Mucosa of rectum (tissue), 2 donors: Measurements from ENCODE around the gene KIF21A.

Experiments
- H3K27ac ChIP-seq, 2 donors: one replicate each; pipeline ENCODE4 v1.7.0; 2013; ENCODE audit warnings: inconsistent platforms in 2 of 2, low read depth in 2 of 2, low read length in 2 of 2
- H3K27me3 ChIP-seq, 2 donors: one replicate each; pipeline ENCODE4 v1.7.0; 2013; ENCODE audit warnings: low read length in 2 of 2; ENCODE audit not compliant: control insufficient read depth in 2 of 2, insufficient read depth in 2 of 2
- H3K36me3 ChIP-seq, 2 donors: one replicate each; pipeline ENCODE4 v1.7.0; 2013; ENCODE audit warnings: low read length in 2 of 2; ENCODE audit not compliant: control insufficient read depth in 2 of 2, insufficient read depth in 2 of 2
- H3K4me1 ChIP-seq, 2 donors: one replicate each; pipeline ENCODE4 v1.7.0; 2013; ENCODE audit warnings: low read length in 2 of 2, mild to moderate bottlenecking in 1 of 2; ENCODE audit not compliant: control insufficient read depth in 2 of 2, insufficient read depth in 2 of 2
- H3K4me3 ChIP-seq, 2 donors: one replicate each; pipeline ENCODE4 v1.7.0; 2013; ENCODE audit warnings: low read length in 2 of 2
- H3K9ac ChIP-seq, 2 donors: one replicate each; pipeline ENCODE4 v1.7.0; 2013; ENCODE audit warnings: low read length in 2 of 2, low read depth in 1 of 2, mild to moderate bottlenecking in 1 of 2
- H3K9me3 ChIP-seq, 2 donors: one replicate each; pipeline ENCODE4 v1.7.0; 2013; ENCODE audit warnings: low read length in 2 of 2; ENCODE audit not compliant: control insufficient read depth in 2 of 2
- donor health status: healthy.
- donor health status: Normal muscosa, but diverticular disease.

The KIF21A gene

DNA sequence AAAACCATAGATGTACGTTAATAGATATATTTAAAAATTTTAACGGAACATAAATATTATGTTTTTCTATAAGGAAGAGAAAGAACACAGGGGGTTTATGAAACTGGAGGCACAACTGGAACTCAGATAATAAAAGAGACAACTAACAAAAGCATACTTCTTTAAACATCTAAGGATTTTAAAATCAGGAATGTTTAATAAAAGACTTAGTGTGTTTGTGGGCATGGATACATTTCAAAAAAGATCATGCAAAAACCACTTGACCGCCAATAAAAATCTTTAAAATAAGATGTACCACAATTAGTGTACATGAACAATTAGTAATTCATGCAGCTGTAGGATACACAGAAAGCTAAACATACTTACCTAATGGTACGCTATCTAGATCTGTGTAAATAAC, 113.0 kb downstream of the KIF21A start:
- peaks cover 6 to 10% of the 10 kb centered on the region in 2 donors for H3K36me3 ChIP-seq
- no peak overlapping the region for H3K27ac ChIP-seq
- H3K9ac ChIP-seq: no peak overlapping the region
- no peak overlapping the region for H3K4me3 ChIP-seq
- no peaks in the 10 kb centered on the region for H3K27me3 ChIP-seq
- H3K4me1 ChIP-seq: no peaks in the 10 kb centered on the region
- H3K9me3 ChIP-seq: no peaks in the 10 kb centered on the region

DNA sequence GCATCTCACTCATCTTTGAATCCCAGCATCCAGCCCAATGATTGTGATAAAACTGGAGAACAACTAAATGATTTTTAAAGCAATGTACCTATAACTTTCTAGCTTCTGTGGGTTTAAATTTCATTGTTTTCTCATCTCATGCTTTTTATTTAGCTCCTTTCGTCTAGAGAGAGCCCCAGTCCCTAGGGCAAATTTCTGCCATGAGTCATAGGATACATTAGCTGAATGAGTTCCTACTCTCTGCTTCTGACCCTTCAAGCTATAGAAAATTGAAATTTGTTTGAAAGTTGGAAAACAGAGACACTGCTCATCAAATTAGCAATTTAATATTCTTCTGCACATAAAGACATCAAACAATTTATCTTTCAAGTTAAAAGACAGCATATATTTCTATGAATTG, 113.9 kb downstream of the KIF21A start:
- no peaks in the 10 kb centered on the region for H3K9me3 ChIP-seq
- H3K27ac ChIP-seq: no peak overlapping the region
- no peak overlapping the region for H3K4me3 ChIP-seq
- H3K36me3 ChIP-seq: peaks cover 6 to 10% of the 10 kb centered on the region in 2 donors
- H3K27me3 ChIP-seq: no peaks in the 10 kb centered on the region
- H3K4me1 ChIP-seq: no peaks in the 10 kb centered on the region
- no peak overlapping the region for H3K9ac ChIP-seq

DNA sequence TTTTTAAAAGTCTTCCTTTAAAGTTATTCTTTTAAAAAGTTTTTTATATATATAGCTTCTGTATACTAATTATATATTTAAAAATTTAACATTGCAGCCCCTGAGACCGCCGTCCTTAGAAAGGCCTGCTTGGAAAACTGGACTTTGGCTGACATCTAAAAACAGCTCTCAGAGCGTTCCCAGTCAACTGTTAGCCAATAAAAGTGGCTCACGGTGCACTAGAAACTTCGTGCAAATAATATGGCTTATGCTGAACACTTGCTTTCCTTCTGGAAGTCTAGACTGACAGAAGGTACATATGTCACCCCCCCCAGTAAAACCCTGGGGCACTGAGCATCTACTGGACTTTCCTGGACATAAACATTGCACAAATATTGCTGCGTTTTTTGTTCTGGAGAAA, 115.0 kb downstream of the KIF21A start:
- H3K27ac ChIP-seq: no peak overlapping the region

DNA sequence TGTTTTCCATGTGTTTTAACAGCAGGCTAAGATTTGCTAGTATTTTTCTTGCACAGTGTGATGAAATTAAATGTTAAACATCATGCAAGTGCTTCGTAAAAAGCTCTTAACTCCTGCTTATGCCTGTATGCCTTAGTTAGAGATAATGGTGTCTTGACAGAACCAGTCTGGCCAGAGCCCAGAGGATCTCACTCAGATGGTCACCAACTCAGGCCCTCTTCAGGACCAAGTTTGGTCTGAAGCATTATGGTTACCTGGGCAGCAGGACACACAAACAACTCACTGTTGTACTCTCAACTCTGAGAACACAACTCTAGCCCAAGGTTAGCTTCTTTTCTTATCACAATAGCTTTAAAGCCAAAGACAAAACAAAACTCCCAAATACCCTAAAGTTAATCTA, 115.4 kb downstream of the KIF21A start:
- Histone ChIP-seq H3K4me1 (no peaks in the 10 kb centered on the region), H3K9ac (no peak overlapping the region), H3K27me3 (no peaks in the 10 kb centered on the region), H3K36me3 (peaks cover 6 to 9% of the 10 kb centered on the region in 2 donors), H3K9me3 (no peaks in the 10 kb centered on the region), H3K4me3 (no peak overlapping the region), H3K27ac (no peak overlapping the region)

More for the DNA sequence above, 115.0 kb downstream of the KIF21A start:
- Histone ChIP-seq H3K9ac (no peak overlapping the region), H3K36me3 (peaks cover 6 to 10% of the 10 kb centered on the region in 2 donors), H3K4me3 (no peak overlapping the region), H3K9me3 (no peaks in the 10 kb centered on the region), H3K4me1 (no peaks in the 10 kb centered on the region), H3K27me3 (no peaks in the 10 kb centered on the region)

DNA sequence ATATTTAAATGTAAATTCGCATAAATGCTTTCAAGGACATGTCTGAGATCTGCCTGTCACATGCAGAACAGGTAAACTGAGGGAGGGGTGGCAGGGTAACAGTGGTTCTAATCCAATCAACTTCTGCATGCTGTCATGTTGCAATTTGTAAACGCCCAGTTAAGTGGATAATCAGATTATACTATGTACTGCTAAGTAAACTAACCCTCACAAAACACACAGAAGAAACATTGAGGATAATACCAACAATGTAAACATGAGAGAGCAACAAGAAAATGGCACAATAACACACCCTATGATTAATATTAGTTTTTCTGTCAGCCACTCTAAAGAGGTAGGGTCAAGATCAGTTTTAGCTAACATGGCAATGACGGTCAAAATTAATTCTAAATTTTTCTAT, 123.7 kb downstream of the KIF21A start:
- H3K4me1 ChIP-seq: no peaks in the 10 kb centered on the region
- no peak overlapping the region for H3K9ac ChIP-seq
- H3K36me3 ChIP-seq: peaks cover 0 to 10% of the 10 kb centered on the region in 2 donors
- H3K9me3 ChIP-seq: no peaks in the 10 kb centered on the region
- no peak overlapping the region for H3K4me3 ChIP-seq
- H3K27me3 ChIP-seq: no peaks in the 10 kb centered on the region
- H3K27ac ChIP-seq: no peak overlapping the region

DNA sequence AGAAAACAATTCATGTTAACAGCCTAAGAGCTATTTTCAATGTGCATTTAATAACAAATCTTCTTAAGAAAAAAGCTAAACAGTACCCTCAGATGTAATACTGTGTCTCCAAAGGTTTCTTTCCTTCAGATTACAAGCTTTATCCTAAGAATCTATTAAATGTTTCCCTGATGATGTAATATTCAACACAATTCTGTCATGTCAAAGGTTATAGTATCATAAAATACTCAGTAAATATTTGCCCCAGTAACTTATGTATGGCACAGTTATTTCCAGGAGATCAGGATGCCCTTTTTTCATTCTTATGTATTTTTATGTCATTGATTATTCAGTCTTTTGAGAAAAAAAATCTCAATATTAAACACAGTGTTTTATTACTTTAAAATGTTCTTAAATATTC, 128.4 kb downstream of the KIF21A start:
- Histone ChIP-seq H3K9ac (no peak overlapping the region), H3K4me3 (no peak overlapping the region), H3K36me3 (peaks cover 0 to 10% of the 10 kb centered on the region in 2 donors), H3K27ac (no peak overlapping the region), H3K9me3 (no peaks in the 10 kb centered on the region), H3K4me1 (no peaks in the 10 kb centered on the region), H3K27me3 (no peaks in the 10 kb centered on the region)

DNA sequence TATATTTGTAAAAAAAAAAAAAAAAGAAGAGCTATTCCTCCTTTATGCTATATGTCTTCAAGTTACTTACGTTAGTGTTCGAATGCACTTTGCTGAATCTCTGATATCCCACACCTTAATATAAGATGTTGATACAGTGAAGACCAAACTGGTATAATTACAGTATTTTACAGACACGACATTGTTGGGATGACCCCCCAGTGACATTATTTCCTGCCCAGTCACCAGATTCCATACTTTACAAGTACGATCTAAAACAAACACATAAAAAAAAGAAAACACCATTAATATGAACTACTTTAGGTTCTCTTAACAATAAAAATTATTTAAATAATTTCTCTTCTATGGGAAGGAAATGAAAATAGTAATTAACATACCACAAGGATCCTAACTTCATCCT, 133.4 kb downstream of the KIF21A start:
- Histone ChIP-seq H3K36me3 (peaks cover 0 to 3% of the 10 kb centered on the region in 2 donors), H3K27me3 (no peaks in the 10 kb centered on the region), H3K9me3 (no peaks in the 10 kb centered on the region)

DNA sequence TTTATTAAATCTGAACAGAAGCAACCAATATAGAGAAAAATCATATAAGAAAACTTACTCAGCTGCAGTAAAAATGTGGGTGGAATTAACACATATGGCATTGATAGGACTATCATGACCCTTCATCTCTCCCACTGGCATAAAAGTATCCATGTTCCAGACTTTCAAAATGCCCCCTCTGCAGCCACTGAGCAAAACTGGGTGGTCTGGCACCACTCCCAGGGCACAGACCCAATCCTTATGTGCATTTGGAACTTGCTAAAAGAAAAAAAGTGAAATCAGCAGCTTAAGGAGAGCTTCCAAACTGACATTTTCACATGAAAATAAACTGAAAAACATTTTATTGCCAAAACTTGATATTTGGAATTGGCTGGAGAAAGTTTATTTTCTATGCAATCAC, 141.5 kb downstream of the KIF21A start:
- Histone ChIP-seq H3K9ac (no peak overlapping the region), H3K9me3 (no peaks in the 10 kb centered on the region), H3K27ac (no peak overlapping the region), H3K36me3 (peaks cover 4 to 7% of the 10 kb centered on the region in 2 donors), H3K4me1 (no peaks in the 10 kb centered on the region), H3K27me3 (no peaks in the 10 kb centered on the region), H3K4me3 (no peak overlapping the region)

More for the DNA sequence above, 133.4 kb downstream of the KIF21A start:
- no peak overlapping the region for H3K4me3 ChIP-seq
- no peak overlapping the region for H3K9ac ChIP-seq
- H3K4me1 ChIP-seq: no peaks in the 10 kb centered on the region
- H3K27ac ChIP-seq: no peak overlapping the region

DNA sequence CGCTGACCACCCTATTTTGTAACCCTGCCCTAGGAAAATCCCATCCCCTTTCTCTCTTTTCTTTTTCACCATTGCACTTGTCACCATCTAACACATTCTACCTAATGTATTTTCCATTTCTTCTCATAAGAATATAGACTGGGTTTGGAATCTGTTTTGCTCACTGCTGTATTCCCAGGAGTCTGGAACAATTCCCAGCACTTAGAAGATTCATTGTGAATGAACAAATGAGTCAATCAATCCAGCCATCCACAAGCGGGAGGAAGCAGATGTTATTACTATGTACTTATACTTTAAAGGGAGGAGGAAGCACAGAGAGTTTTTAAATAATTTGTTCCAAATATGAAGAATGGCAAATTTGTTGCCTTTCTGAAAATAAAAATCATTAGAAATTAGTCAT, 142.1 kb downstream of the KIF21A start:
- no peaks in the 10 kb centered on the region for H3K27me3 ChIP-seq
- H3K36me3 ChIP-seq: peaks cover 4 to 5% of the 10 kb centered on the region in 2 donors
- no peak overlapping the region for H3K9ac ChIP-seq
- no peaks in the 10 kb centered on the region for H3K4me1 ChIP-seq
- no peak overlapping the region for H3K4me3 ChIP-seq
- H3K27ac ChIP-seq: no peak overlapping the region
- no peaks in the 10 kb centered on the region for H3K9me3 ChIP-seq

DNA sequence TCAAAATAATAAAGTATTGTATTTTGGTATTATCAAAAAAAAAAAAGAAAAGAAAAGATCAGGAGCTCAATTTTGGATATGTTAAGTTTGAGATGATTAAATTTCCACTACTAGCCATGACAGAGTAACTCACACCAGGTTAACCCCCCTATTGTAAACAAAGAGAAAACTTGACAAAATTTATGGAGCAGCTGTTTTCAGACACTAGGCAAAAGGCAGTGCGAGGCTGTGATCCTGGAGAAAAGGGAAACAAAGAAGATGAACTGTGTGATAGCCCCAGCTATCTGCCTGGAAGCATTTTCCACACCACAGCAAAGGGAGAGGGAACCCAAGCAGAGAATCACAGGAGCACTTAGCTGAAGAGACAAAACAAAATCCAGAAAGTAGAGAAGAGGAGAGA, 145.0 kb downstream of the KIF21A start:
- H3K27me3 ChIP-seq: no peaks in the 10 kb centered on the region
- H3K4me3 ChIP-seq: no peak overlapping the region
- no peaks in the 10 kb centered on the region for H3K9me3 ChIP-seq
- H3K9ac ChIP-seq: no peak overlapping the region
- H3K36me3 ChIP-seq: peaks cover 0 to 1% of the 10 kb centered on the region in 2 donors
- no peak overlapping the region for H3K27ac ChIP-seq
- H3K4me1 ChIP-seq: no peaks in the 10 kb centered on the region

DNA sequence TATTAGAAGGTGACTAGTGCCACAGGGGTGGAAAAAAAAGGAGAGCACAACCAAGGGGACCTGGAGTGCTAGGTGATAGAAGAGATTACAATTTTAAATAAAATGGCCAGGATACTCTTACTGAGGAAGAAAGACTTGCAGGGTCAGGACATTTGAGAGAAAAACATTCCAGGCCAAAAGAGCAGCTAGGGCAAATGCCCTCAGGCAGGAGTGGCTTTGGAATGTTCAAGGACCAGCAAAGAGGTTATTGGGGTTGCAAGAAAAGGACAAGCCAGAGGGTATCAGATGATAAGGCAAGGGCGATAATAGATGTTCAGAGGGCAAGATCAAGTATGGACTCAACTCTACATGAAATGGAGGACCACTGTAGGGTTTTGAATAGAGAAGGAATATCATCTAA, 146.4 kb downstream of the KIF21A start:
- Histone ChIP-seq H3K9me3 (no peaks in the 10 kb centered on the region), H3K9ac (no peak overlapping the region), H3K36me3 (no peaks in the 10 kb centered on the region), H3K27ac (no peak overlapping the region), H3K27me3 (no peaks in the 10 kb centered on the region), H3K4me1 (no peaks in the 10 kb centered on the region), H3K4me3 (no peak overlapping the region)
